ENCODE results near the gene ANKRD34A. TPM values are rescaled to one million over a fixed set of nuclear protein-coding genes. Genes with fewer than 3 reads are reported as not detected.

Gene ANKRD34A
- total and polyA plus RNA-seq, 2 donors (not counting 1 experiment from before 2014, with no cell fraction given), result 1.2 to 1.9 TPM

- no peaks in the 10 kb centered on the region for H3K27me3 ChIP-seq (ENCODE audit: control insufficient read depth, insufficient read depth, low read length)
- no peaks in the 10 kb centered on the region for H3K79me2 ChIP-seq (ENCODE audit: control insufficient read depth, insufficient read depth, low read length)
- H3K4me2 ChIP-seq (ENCODE audit: extremely low read depth, insufficient read depth, low read length), result no peak overlapping the region
- no peaks in the 10 kb centered on the region for H3K9me3 ChIP-seq (ENCODE audit: control insufficient read depth, insufficient read depth, low read depth, low read length)
- TF ChIP-seq EZH2 (IDR thresholded peaks at IDR 0.05; ENCODE audit: low read length, missing control alignments), result no peak
- no peak for TF ChIP-seq CTCF (conservative IDR thresholded peaks at IDR 0.05 in 1 of 2, IDR thresholded peaks at IDR 0.05 in 1 of 2; ENCODE audit: low read depth in 1 of 2, low read length in 2 of 2)
- no peak overlapping the region for H3K9ac ChIP-seq (ENCODE audit: insufficient read depth, low read length)
- H3K4me1 ChIP-seq (ENCODE audit: control insufficient read depth, extremely low read depth, insufficient read depth, low read length), result peaks cover 21% of the 10 kb centered on the region
- H3K27ac ChIP-seq (ENCODE audit: insufficient read depth, low read length), result peak overlapping the region; percentile 85
- H4K20me1 ChIP-seq (ENCODE audit: control insufficient read depth, extremely low read depth, insufficient read depth, low read length), result no peaks in the 10 kb centered on the region
- no peak for DNase-seq (ENCODE audit: low read depth in 2 of 2)
- H2AFZ ChIP-seq (ENCODE audit: low read length), result no peak overlapping the region
- peak overlapping the region in 1 of 4 experiments; percentile 60 for H3K4me3 ChIP-seq (replicated peaks in 1 of 4; ENCODE audit: control extremely low read depth in 1 of 4, insufficient read depth in 1 of 4, low read depth in 3 of 4, low read length in 4 of 4)
- H3K36me3 ChIP-seq (ENCODE audit: control insufficient read depth, insufficient read depth, low read length), result no peaks in the 10 kb centered on the region
These were observed 14.1 kb upstream of the ANKRD34A start for GRCh38 chr1:145978471-145978853.

GRCh38 chr1:145977486-145978470, 13.4 kb upstream of the ANKRD34A start:
- no peaks in the 10 kb centered on the region for H4K20me1 ChIP-seq (ENCODE audit: control insufficient read depth, extremely low read depth, insufficient read depth, low read length)
- no peak overlapping the region for H3K9ac ChIP-seq (ENCODE audit: insufficient read depth, low read length)
- peaks cover 21% of the 10 kb centered on the region for H3K4me1 ChIP-seq (ENCODE audit: control insufficient read depth, extremely low read depth, insufficient read depth, low read length)
- H3K4me2 ChIP-seq (ENCODE audit: extremely low read depth, insufficient read depth, low read length), result no peak overlapping the region
- H3K27ac ChIP-seq (ENCODE audit: insufficient read depth, low read length), result peak overlapping the region; percentile 85
- no peaks in the 10 kb centered on the region for H3K36me3 ChIP-seq (ENCODE audit: control insufficient read depth, insufficient read depth, low read length)
- H3K79me2 ChIP-seq (ENCODE audit: control insufficient read depth, insufficient read depth, low read length), result no peaks in the 10 kb centered on the region
- H3K27me3 ChIP-seq (ENCODE audit: control insufficient read depth, insufficient read depth, low read length), result no peaks in the 10 kb centered on the region
- H3K9me3 ChIP-seq (ENCODE audit: control insufficient read depth, insufficient read depth, low read depth, low read length), result no peaks in the 10 kb centered on the region
- H3K4me3 ChIP-seq (replicated peaks in 1 of 4; ENCODE audit: control extremely low read depth in 1 of 4, insufficient read depth in 1 of 4, low read depth in 3 of 4, low read length in 4 of 4), result no peak overlapping the region
- H2AFZ ChIP-seq (ENCODE audit: low read length), result no peak overlapping the region
- TF ChIP-seq EZH2 (IDR thresholded peaks at IDR 0.05; ENCODE audit: low read length, missing control alignments), result no peak
- TF ChIP-seq CTCF (conservative IDR thresholded peaks at IDR 0.05 in 1 of 2, IDR thresholded peaks at IDR 0.05 in 1 of 2; ENCODE audit: low read depth in 1 of 2, low read length in 2 of 2), result peak; percentile 81 to 86
- peak; percentile 80 to 91 for DNase-seq (ENCODE audit: low read depth in 2 of 2)

GRCh38 chr1:145977016-145977415, 12.6 kb upstream of the ANKRD34A start:
- TF ChIP-seq EZH2 (IDR thresholded peaks at IDR 0.05; ENCODE audit: low read length, missing control alignments) (no peak), CTCF (conservative IDR thresholded peaks at IDR 0.05 in 1 of 2, IDR thresholded peaks at IDR 0.05 in 1 of 2; ENCODE audit: low read depth in 1 of 2, low read length in 2 of 2) (no peak)
- Histone ChIP-seq H3K4me3 (replicated peaks in 1 of 4; ENCODE audit: control extremely low read depth in 1 of 4, insufficient read depth in 1 of 4, low read depth in 3 of 4, low read length in 4 of 4) (no peak overlapping the region), H3K4me1 (ENCODE audit: control insufficient read depth, extremely low read depth, insufficient read depth, low read length) (peaks cover 21% of the 10 kb centered on the region), H3K27ac (ENCODE audit: insufficient read depth, low read length) (no peak overlapping the region), H3K27me3 (ENCODE audit: control insufficient read depth, insufficient read depth, low read length) (no peaks in the 10 kb centered on the region), H2AFZ (ENCODE audit: low read length) (no peak overlapping the region), H3K36me3 (ENCODE audit: control insufficient read depth, insufficient read depth, low read length) (no peaks in the 10 kb centered on the region), H3K9me3 (ENCODE audit: control insufficient read depth, insufficient read depth, low read depth, low read length) (no peaks in the 10 kb centered on the region), H3K9ac (ENCODE audit: insufficient read depth, low read length) (no peak overlapping the region), H3K4me2 (ENCODE audit: extremely low read depth, insufficient read depth, low read length) (no peak overlapping the region), H4K20me1 (ENCODE audit: control insufficient read depth, extremely low read depth, insufficient read depth, low read length) (no peaks in the 10 kb centered on the region), H3K79me2 (ENCODE audit: control insufficient read depth, insufficient read depth, low read length) (no peaks in the 10 kb centered on the region)
- no peak for DNase-seq (ENCODE audit: low read depth in 2 of 2)

Measured in fibroblast of lung (primary cell).